ENCODE results near the gene SLC6A11. TPM values are rescaled to one million over a fixed set of nuclear protein-coding genes. Genes with fewer than 3 reads are reported as not detected.

The SLC6A11 gene
- total and polyA plus RNA-seq, 12 donors = 0.05 TPM; not detected in 11

DNA sequence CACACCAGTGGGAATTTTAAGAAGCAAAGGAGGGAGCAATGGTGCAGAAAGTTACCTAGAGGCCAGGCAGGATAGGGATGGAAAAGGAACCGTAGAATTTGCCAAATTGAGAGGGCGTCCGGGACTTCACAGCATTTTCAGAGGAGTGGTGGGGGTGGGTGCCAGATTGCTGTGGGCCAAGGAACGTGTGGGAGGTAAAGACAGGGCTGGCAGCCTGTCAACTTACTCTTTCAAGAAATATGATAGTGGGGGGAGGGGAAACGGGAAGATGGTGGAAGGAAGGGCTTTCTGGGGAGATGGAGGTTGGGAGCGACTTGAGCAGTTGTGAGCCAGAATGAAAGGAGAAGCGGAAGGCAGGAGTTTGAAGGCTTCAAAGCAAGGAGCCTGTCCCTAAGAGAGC lies 1.4 kb upstream of the SLC6A11 start:
- H3K9me3 ChIP-seq = no peaks in the 10 kb centered on the region
- H3K36me3 ChIP-seq = no peaks in the 10 kb centered on the region
- ATAC-seq (no peak), DNase-seq (no peak)
- intact Hi-C loops (cut with DNase I) = no loop called here
- peaks cover 0 to 8% (median 0%) of the 10 kb centered on the region in 9 donors for H3K4me1 ChIP-seq
- H3K4me3 ChIP-seq = no peak overlapping the region
- H3K27ac ChIP-seq = no peak overlapping the region
- WGBS, 2 donors = 66 to 68% methylated on average over 7 of the region's 7 CpGs
- TF ChIP-seq, protein P1, sequence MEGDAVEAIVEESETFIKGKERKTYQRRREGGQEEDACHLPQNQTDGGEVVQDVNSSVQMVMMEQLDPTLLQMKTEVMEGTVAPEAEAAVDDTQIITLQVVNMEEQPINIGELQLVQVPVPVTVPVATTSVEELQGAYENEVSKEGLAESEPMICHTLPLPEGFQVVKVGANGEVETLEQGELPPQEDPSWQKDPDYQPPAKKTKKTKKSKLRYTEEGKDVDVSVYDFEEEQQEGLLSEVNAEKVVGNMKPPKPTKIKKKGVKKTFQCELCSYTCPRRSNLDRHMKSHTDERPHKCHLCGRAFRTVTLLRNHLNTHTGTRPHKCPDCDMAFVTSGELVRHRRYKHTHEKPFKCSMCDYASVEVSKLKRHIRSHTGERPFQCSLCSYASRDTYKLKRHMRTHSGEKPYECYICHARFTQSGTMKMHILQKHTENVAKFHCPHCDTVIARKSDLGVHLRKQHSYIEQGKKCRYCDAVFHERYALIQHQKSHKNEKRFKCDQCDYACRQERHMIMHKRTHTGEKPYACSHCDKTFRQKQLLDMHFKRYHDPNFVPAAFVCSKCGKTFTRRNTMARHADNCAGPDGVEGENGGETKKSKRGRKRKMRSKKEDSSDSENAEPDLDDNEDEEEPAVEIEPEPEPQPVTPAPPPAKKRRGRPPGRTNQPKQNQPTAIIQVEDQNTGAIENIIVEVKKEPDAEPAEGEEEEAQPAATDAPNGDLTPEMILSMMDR (IDR thresholded peaks at IDR 0.05) = no peak
- H3K27me3 ChIP-seq = peaks cover 4 to 69% (median 51%) of the 10 kb centered on the region in 7 donors

DNA sequence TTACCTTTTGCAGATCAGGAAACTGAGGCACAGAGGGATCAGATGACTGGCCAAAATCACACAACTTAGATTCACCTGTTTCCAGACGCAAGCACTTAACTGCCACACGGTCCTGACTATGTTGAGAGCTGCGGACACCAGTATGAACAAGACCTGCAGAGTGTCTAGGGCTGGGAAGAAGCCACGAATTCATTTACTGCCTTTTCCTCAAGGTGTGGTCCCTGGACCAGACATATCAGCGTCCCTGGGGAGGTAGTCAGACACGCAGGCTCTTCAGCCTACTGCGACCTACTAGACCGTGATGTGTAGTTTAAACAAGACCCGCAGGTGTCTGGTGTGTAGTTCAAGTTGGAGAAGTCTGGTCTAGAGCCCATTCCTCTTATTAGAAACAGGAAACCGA lies 541 bp upstream of the SLC6A11 start:
- DNase-seq (no peak), ATAC-seq (no peak)
- no peaks in the 10 kb centered on the region for H3K9me3 ChIP-seq
- TF ChIP-seq, protein P1 (IDR thresholded peaks at IDR 0.05) = no peak
- 74 to 76% methylated on average over 10 of the region's 10 CpGs for WGBS, 2 donors
- intact Hi-C loops (cut with DNase I) = no loop called here
- H3K27me3 ChIP-seq = peaks cover 4 to 69% (median 53%) of the 10 kb centered on the region in 7 donors
- peaks cover 0 to 8% (median 0%) of the 10 kb centered on the region in 9 donors for H3K4me1 ChIP-seq
- H3K27ac ChIP-seq = no peak overlapping the region
- peak overlapping the region in 5 of 10 donors; percentile 13 to 34 (median 22) for H3K4me3 ChIP-seq
- no peaks in the 10 kb centered on the region for H3K36me3 ChIP-seq

DNA sequence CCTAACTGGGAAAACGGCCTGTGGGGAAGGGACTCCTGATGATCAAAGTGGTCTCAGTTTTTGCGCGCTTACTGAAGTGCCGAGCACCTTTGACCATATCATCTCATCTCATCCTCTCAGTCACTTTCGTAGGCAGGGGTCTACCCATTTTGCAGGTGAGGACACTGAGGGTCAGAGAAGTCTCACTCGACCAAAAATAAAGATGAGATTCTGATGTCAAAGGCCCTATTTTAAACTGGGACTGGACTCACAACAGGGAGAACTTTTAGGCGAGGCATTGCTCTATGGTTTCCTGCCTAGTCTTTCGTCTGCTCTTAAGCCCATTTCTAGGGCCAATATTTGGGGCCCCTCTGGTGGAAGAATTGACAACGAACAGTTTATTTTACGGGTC lies 830 bp downstream of the SLC6A11 start:
- 69 to 72% methylated on average over 10 of the region's 10 CpGs for WGBS, 2 donors

DNA sequence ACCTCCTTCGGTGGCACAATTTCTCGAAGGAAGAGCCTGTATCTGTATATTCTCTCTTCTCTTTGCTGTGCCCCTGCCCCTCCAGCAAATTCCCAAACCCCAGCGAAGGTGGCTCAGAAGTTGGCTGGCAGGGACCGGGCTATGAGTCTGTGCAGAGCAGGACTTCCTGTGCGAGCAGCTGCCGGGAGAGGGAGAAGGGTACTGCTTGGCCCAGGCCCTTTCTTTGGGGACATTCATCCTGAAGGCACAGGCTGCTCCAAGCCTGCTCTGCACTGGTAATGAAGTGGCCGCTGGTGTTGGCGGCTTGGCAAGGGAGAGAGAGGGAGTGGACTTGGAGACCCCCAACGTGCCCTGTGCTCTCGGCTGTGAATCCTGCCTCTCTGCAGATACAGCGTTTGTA lies 1.5 kb downstream of the SLC6A11 start:
- TF ChIP-seq, protein P1 (IDR thresholded peaks at IDR 0.05) = no peak
- Histone ChIP-seq H3K4me1 (peaks cover 0 to 8% (median 0%) of the 10 kb centered on the region in 9 donors), H3K27me3 (peaks cover 4 to 62% (median 53%) of the 10 kb centered on the region in 7 donors), H3K27ac (no peak overlapping the region), H3K9me3 (no peaks in the 10 kb centered on the region), H3K36me3 (no peaks in the 10 kb centered on the region), H3K4me3 (no peak overlapping the region)
- ATAC-seq (no peak), DNase-seq (no peak)
- intact Hi-C loops (cut with DNase I) = no loop called here
- WGBS, 2 donors = 53 to 54% methylated on average over 11 of the region's 11 CpGs

More for the DNA sequence above, 830 bp downstream of the SLC6A11 start:
- Histone ChIP-seq H3K4me1 (peaks cover 0 to 8% (median 0%) of the 10 kb centered on the region in 9 donors), H3K36me3 (no peaks in the 10 kb centered on the region), H3K27me3 (peaks cover 4 to 60% (median 52%) of the 10 kb centered on the region in 7 donors), H3K4me3 (no peak overlapping the region), H3K9me3 (no peaks in the 10 kb centered on the region), H3K27ac (no peak overlapping the region)
- intact Hi-C loops (cut with DNase I) = no loop called here
- ATAC-seq (no peak), DNase-seq (no peak)
- TF ChIP-seq, protein P1 (IDR thresholded peaks at IDR 0.05) = no peak
